ENCODE measurements around the gene FAM184A. TPM values are rescaled to one million over a fixed set of nuclear protein-coding genes. Genes with fewer than 3 reads are reported as not detected.

FAM184A gene
- polyA plus RNA-seq, 4 donors = 1.8 to 16.7 (median 4.3) TPM

DNA sequence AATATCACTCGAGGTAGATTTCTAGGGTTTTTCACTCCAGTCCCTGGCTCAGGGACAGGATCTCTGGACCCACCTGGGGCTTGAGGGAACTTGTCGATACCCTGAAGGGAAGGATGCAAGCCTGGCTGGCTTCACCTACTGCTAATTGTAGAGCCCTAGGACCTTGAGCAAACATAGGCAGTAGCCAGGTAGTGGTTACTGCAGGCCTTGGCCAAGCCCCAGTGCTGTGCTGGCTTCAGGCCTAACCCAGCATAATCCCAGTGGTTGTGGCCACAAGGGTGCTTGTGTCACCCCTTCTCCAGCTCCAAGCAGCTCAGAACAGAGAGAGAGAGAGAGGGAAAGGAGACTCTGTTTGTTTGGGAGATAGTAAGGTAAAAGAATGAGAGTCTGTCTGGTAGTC lies 137.7 kb downstream of the FAM184A start:
- Histone ChIP-seq H3K27ac (ENCODE audit: low read depth in 1 of 3, low read length in 2 of 3) (no peak overlapping the region), H3K4me3 (ENCODE audit: low read depth in 1 of 3, low read length in 3 of 3) (no peak overlapping the region), H3K27me3 (ENCODE audit: control insufficient read depth in 3 of 3, insufficient read depth in 3 of 3, low read length in 3 of 3) (no peaks in the 10 kb centered on the region), H3K36me3 (ENCODE audit: control insufficient read depth in 3 of 3, insufficient read depth in 2 of 3, low read depth in 1 of 3, low read length in 3 of 3) (peaks cover 0 to 12% (median 0%) of the 10 kb centered on the region in 3 donors), H3K4me1 (ENCODE audit: control insufficient read depth in 3 of 3, insufficient read depth in 2 of 3, low read depth in 1 of 3, low read length in 2 of 3) (no peaks in the 10 kb centered on the region), H3K9me3 (ENCODE audit: control insufficient read depth in 2 of 2, insufficient read depth in 1 of 2, low read depth in 1 of 2, low read length in 1 of 2) (peaks cover 0 to 23% of the 10 kb centered on the region in 2 donors)
- no peak for FAIRE-seq
- no peak for DNase-seq
- WGBS, 3 donors = 93 to 100% (median 97%) methylated on average over 2 of the region's 2 CpGs

DNA sequence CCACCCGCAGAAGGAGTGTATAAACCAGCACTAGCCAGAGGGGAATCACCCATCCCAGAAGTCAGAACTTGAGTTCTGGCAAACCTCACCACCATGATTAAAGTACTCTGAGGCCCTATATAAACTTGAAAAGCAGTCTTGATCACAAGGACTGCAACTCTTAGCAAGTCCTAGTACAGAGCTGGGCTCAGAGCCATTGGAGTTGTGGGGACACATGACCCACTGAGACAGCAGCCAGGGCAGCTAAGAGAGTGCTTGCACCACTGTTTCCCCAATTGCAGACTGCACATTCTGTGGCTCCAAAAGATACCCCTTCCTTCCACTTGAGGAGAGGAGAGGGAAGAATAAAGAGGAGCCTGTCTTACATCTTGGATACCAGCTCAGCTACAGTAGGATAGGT lies 138.8 kb downstream of the FAM184A start:
- Histone ChIP-seq H3K4me3 (ENCODE audit: low read depth in 1 of 3, low read length in 3 of 3) (no peak overlapping the region), H3K9me3 (ENCODE audit: control insufficient read depth in 2 of 2, insufficient read depth in 1 of 2, low read depth in 1 of 2, low read length in 1 of 2) (peaks cover 0 to 20% of the 10 kb centered on the region in 2 donors), H3K36me3 (ENCODE audit: control insufficient read depth in 3 of 3, insufficient read depth in 2 of 3, low read depth in 1 of 3, low read length in 3 of 3) (peaks cover 0 to 12% (median 0%) of the 10 kb centered on the region in 3 donors), H3K27ac (ENCODE audit: low read depth in 1 of 3, low read length in 2 of 3) (no peak overlapping the region), H3K27me3 (ENCODE audit: control insufficient read depth in 3 of 3, insufficient read depth in 3 of 3, low read length in 3 of 3) (no peaks in the 10 kb centered on the region), H3K4me1 (ENCODE audit: control insufficient read depth in 3 of 3, insufficient read depth in 2 of 3, low read depth in 1 of 3, low read length in 2 of 3) (no peaks in the 10 kb centered on the region)
- WGBS, 3 donors = 93 to 95% (median 95%) methylated on average over 1 of the region's 1 CpG
- FAIRE-seq (no peak), DNase-seq (no peak)

DNA sequence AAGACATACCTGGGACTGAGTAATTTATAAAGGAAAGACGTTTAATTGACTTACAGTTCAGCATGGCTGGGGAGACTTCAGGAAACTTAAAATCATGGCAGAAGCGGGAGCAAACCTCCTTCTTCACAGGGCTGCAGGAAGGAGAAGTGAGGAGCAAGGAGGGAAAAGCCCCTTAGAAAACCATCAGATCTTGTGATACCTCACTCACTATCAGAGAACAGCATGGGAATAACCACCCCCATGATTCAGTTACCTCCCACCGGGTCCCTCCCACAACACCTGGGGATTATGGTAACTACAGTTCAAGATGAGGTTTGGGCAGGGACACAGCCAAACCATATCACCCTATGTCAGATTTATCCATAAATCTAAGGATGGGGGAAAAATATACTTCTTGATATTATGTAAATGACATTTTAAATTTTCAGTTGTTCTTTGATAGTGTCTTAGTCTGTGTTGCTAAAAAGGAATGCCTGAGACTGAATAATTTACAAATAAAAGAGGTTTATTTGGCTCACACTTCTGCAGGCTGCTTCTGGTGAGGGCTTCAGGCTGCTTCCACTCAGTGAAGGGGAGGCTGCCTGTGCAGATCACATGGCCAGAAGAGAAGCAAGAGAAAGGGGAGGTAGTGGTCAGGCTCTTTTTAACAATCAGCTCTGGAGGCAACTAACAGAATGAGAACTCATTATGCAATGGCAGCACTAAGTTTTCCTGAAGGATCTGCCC lies 142.3 kb downstream of the FAM184A start:
- no peak overlapping the region for H3K27ac ChIP-seq (ENCODE audit: low read depth in 1 of 3, low read length in 2 of 3)
- H3K9me3 ChIP-seq (ENCODE audit: control insufficient read depth in 2 of 2, insufficient read depth in 1 of 2, low read depth in 1 of 2, low read length in 1 of 2) = peaks cover 0 to 12% of the 10 kb centered on the region in 2 donors
- H3K4me1 ChIP-seq (ENCODE audit: control insufficient read depth in 3 of 3, insufficient read depth in 2 of 3, low read depth in 1 of 3, low read length in 2 of 3) = peaks cover 0 to 5% (median 0%) of the 10 kb centered on the region in 3 donors
- no peaks in the 10 kb centered on the region for H3K27me3 ChIP-seq (ENCODE audit: control insufficient read depth in 3 of 3, insufficient read depth in 3 of 3, low read length in 3 of 3)
- H3K36me3 ChIP-seq (ENCODE audit: control insufficient read depth in 3 of 3, insufficient read depth in 2 of 3, low read depth in 1 of 3, low read length in 3 of 3) = peaks cover 2 to 12% (median 3%) of the 10 kb centered on the region in 3 donors
- DNase-seq (no peak), FAIRE-seq (no peak)
- H3K4me3 ChIP-seq (ENCODE audit: low read depth in 1 of 3, low read length in 3 of 3) = no peak overlapping the region
- WGBS, 3 donors = 60 to 80% (median 64%) methylated on average over 3 of the region's 3 CpGs

DNA sequence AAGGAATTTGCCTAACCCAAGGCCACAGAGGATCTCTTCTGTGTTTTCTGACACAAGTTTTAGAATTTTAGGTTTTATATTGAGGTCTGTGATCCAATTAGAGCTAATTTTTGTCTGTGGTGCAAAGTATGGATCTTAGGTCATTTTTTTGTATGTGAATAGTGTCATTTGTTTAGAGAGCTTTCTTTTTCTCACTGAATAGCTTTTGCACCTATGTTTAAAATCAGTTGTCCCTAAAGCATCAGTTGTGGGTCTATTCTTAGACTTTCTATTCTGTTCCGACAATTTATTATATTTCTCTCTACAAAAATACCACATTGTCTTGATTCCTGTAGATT lies 143.2 kb downstream of the FAM184A start:
- Histone ChIP-seq H3K4me1 (ENCODE audit: control insufficient read depth in 3 of 3, insufficient read depth in 2 of 3, low read depth in 1 of 3, low read length in 2 of 3) (peaks cover 0 to 5% (median 0%) of the 10 kb centered on the region in 3 donors), H3K9me3 (ENCODE audit: control insufficient read depth in 2 of 2, insufficient read depth in 1 of 2, low read depth in 1 of 2, low read length in 1 of 2) (peaks cover 0 to 4% of the 10 kb centered on the region in 2 donors), H3K27me3 (ENCODE audit: control insufficient read depth in 3 of 3, insufficient read depth in 3 of 3, low read length in 3 of 3) (no peaks in the 10 kb centered on the region), H3K4me3 (ENCODE audit: low read depth in 1 of 3, low read length in 3 of 3) (peak overlapping the region in 2 of 3 donors; percentile 78 to 96), H3K36me3 (ENCODE audit: control insufficient read depth in 3 of 3, insufficient read depth in 2 of 3, low read depth in 1 of 3, low read length in 3 of 3) (peaks cover 2 to 6% (median 3%) of the 10 kb centered on the region in 3 donors), H3K27ac (ENCODE audit: low read depth in 1 of 3, low read length in 2 of 3) (peak overlapping the region in 2 of 3 donors; percentile 95 to 98)
- 4 to 45% (median 23%) methylated on average over 1 of the region's 1 CpG for WGBS, 3 donors
- DNase-seq (no peak), FAIRE-seq (peak; percentile 10)

DNA sequence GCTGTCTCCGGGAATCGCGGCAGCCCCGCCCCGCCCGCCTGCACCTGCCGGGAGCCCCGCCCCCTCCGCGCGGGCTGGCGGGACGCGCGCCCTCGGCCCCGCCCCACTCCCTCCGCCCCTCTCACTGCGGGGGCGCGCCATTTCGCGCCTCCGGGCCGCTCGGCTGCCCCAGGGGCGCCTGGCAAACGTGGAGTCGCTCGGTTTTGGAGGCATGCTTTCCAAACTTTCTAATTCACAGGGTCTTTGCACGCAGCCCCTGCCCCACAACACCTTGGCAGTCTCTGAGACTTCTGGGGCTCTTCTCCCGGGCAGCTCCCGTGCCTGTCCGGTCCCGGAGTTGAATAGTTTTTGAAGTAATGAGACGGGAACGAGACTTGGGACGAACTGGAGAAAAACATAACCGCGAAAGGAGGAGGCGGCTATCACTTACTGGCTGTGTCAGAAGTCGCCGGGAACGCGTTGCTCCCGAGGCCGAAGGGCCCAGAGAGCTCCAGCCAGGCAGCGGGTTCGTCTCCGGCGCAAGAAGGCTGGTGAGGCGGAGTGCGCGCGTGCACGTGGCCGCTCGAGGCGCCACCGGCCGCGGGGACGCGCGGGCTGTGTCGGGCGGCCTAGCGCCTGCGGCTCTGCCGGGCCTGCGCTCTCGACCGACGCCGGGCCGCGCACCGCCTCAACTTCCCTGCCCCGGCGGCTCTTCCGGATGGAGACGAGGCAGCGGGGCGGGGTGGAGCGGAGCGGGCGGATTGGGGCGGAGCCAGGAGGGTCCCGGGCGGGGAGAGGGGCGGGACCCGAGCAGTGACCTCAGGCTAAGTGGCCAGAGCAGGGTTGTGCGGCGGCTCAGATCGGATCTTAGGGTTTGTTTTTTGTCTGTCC lies 143.8 kb downstream of the FAM184A start, which contains the start of gene MCM9:
MCM9 (minus strand) TSS at position 699 of the 870 bp plus-strand sequence. CDS start 3,436 bp downstream, outside the sequence.
- Histone ChIP-seq H3K27me3 (ENCODE audit: control insufficient read depth in 3 of 3, insufficient read depth in 3 of 3, low read length in 3 of 3) (no peaks in the 10 kb centered on the region), H3K9me3 (ENCODE audit: control insufficient read depth in 2 of 2, insufficient read depth in 1 of 2, low read depth in 1 of 2, low read length in 1 of 2) (no peaks in the 10 kb centered on the region), H3K36me3 (ENCODE audit: control insufficient read depth in 3 of 3, insufficient read depth in 2 of 3, low read depth in 1 of 3, low read length in 3 of 3) (peaks cover 2 to 3% (median 2%) of the 10 kb centered on the region in 3 donors), H3K4me3 (ENCODE audit: low read depth in 1 of 3, low read length in 3 of 3) (peak within 1 kb of the TSS; percentile 64 to 96 (median 78)), H3K4me1 (ENCODE audit: control insufficient read depth in 3 of 3, insufficient read depth in 2 of 3, low read depth in 1 of 3, low read length in 2 of 3) (peaks cover 0 to 5% (median 0%) of the 10 kb centered on the region in 3 donors), H3K27ac (ENCODE audit: low read depth in 1 of 3, low read length in 2 of 3) (peak within 1 kb of the TSS; percentile 91 to 99 (median 98))
- peak; percentile 92 to 95 for DNase-seq
- FAIRE-seq = no peak
- WGBS, 3 donors = 0 to 1% (median 1%) methylated on average over 78 to 95 of the region's 95 CpGs

DNA sequence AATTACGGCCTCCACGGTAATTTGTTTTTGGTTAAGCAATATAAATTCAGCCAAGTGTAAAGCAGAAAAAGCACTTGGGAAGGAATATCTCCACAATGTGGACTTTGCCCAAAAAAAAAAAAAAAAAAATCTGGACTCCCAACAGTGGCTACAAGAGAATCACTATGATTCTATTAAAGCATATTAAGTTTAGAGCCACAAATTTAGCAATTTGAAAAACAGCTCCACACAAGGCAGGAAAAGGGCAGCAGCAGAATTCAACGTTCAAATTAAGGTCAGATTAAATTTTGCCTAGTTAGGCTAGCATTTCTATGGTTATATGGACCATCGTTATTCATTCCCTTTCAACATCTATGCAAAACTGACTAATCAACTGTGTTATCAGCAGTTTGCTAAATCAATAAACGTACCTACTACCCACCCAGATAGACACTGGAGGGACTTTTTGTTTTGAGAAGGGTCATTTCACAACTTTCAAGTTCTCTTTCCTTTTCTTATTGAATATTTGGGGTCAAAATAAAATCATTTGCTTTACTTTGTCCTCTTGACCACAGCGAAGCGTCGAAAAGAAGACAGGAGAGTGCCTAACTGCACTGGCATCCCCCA lies 144.5 kb downstream of the FAM184A start:
- H3K9me3 ChIP-seq (ENCODE audit: control insufficient read depth in 2 of 2, insufficient read depth in 1 of 2, low read depth in 1 of 2, low read length in 1 of 2) = no peaks in the 10 kb centered on the region
- H3K4me3 ChIP-seq (ENCODE audit: low read depth in 1 of 3, low read length in 3 of 3) = peak overlapping the region; percentile 64 to 96 (median 78)
- H3K36me3 ChIP-seq (ENCODE audit: control insufficient read depth in 3 of 3, insufficient read depth in 2 of 3, low read depth in 1 of 3, low read length in 3 of 3) = peaks cover 0 to 3% (median 2%) of the 10 kb centered on the region in 3 donors
- WGBS, 3 donors = 7 to 18% (median 9%) methylated on average over 8 of the region's 8 CpGs
- H3K27me3 ChIP-seq (ENCODE audit: control insufficient read depth in 3 of 3, insufficient read depth in 3 of 3, low read length in 3 of 3) = no peaks in the 10 kb centered on the region
- peaks cover 0 to 5% (median 0%) of the 10 kb centered on the region in 3 donors for H3K4me1 ChIP-seq (ENCODE audit: control insufficient read depth in 3 of 3, insufficient read depth in 2 of 3, low read depth in 1 of 3, low read length in 2 of 3)
- H3K27ac ChIP-seq (ENCODE audit: low read depth in 1 of 3, low read length in 2 of 3) = peak overlapping the region; percentile 45 to 99 (median 55)
- FAIRE-seq (no peak), DNase-seq (peak in 1 of 2 donors; percentile 45)

DNA sequence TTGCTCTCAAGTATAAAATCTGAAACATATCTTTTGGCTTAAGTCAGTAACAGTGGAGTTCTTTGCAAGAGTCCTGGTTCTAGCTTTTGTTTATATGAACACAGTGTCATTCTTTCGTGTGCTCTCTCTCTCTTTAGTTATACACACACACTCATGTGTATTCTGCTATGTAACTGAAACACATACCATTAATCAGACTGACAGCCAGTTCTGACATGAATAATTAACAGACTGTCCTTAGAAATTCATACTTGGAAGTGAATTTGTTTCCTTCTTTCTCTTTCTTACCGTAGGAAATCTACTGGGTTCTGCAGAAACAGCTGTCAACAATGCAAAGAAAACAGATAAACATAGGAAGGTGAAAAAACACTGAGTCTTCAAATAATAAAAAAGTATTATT lies 146.0 kb downstream of the FAM184A start:
- H3K9me3 ChIP-seq (ENCODE audit: control insufficient read depth in 2 of 2, insufficient read depth in 1 of 2, low read depth in 1 of 2, low read length in 1 of 2) = no peaks in the 10 kb centered on the region
- H3K4me3 ChIP-seq (ENCODE audit: low read depth in 1 of 3, low read length in 3 of 3) = no peak overlapping the region
- FAIRE-seq (no peak), DNase-seq (peak; percentile 8 to 28)
- H3K27me3 ChIP-seq (ENCODE audit: control insufficient read depth in 3 of 3, insufficient read depth in 3 of 3, low read length in 3 of 3) = no peaks in the 10 kb centered on the region
- H3K4me1 ChIP-seq (ENCODE audit: control insufficient read depth in 3 of 3, insufficient read depth in 2 of 3, low read depth in 1 of 3, low read length in 2 of 3) = peaks cover 0 to 5% (median 0%) of the 10 kb centered on the region in 3 donors
- H3K36me3 ChIP-seq (ENCODE audit: control insufficient read depth in 3 of 3, insufficient read depth in 2 of 3, low read depth in 1 of 3, low read length in 3 of 3) = peaks cover 2 to 4% (median 3%) of the 10 kb centered on the region in 3 donors
- 20 to 45% (median 22%) methylated on average over 2 of the region's 2 CpGs for WGBS, 3 donors
- H3K27ac ChIP-seq (ENCODE audit: low read depth in 1 of 3, low read length in 2 of 3) = no peak overlapping the region

DNA sequence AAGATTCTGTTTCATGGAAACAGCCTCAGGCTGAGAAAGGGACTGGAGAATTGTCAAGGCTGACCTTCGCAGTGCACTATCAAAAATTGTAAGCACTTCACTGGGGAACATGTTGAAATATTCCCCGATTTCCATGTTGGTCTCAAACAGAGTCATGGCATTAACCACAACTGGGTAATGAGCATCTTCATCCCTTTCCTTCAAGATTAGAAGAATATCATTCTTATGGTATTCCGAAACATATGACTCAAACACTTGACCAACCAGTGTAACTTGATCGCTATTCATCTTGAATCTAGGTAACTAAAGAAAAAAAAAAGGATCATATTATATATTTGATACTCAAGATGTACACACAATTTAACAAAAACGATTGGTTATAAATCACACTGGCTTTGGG lies 147.0 kb downstream of the FAM184A start:
- Histone ChIP-seq H3K4me3 (ENCODE audit: low read depth in 1 of 3, low read length in 3 of 3) (no peak overlapping the region), H3K9me3 (ENCODE audit: control insufficient read depth in 2 of 2, insufficient read depth in 1 of 2, low read depth in 1 of 2, low read length in 1 of 2) (no peaks in the 10 kb centered on the region), H3K27ac (ENCODE audit: low read depth in 1 of 3, low read length in 2 of 3) (no peak overlapping the region), H3K36me3 (ENCODE audit: control insufficient read depth in 3 of 3, insufficient read depth in 2 of 3, low read depth in 1 of 3, low read length in 3 of 3) (peaks cover 2 to 4% (median 3%) of the 10 kb centered on the region in 3 donors), H3K4me1 (ENCODE audit: control insufficient read depth in 3 of 3, insufficient read depth in 2 of 3, low read depth in 1 of 3, low read length in 2 of 3) (peaks cover 0 to 5% (median 0%) of the 10 kb centered on the region in 3 donors), H3K27me3 (ENCODE audit: control insufficient read depth in 3 of 3, insufficient read depth in 3 of 3, low read length in 3 of 3) (no peaks in the 10 kb centered on the region)
- WGBS, 3 donors = 91 to 97% (median 94%) methylated on average over 5 of the region's 5 CpGs
- FAIRE-seq (no peak), DNase-seq (no peak)

Measured in small intestine (tissue), 7 donors.